Measurements from ENCODE around the gene TM4SF5.

Gene TM4SF5

DNA sequence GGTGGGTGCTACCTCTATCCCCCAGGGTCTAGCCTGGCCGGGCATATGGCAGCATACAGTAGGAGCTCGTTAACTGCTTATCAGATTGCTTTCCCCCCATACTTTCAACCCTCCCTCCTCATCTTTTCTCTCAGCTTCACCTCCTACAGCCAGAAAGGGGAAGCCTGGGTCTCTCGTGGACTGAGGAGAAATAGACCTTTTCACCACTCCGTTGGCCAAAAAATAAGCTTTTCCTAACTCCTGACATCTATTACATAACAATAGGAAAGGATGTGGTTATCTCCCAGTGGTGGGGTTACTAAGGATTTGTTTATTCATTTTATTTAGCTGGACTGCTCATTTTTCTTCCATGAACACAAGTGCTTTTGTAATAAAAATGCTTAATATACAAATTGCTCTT lies 23.0 kb upstream of the TM4SF5 start:
- H3K27ac ChIP-seq: peak overlapping the region in 1 of 2 donors; percentile 44
- H3K4me3 ChIP-seq: no peak overlapping the region
- no peak for DNase-seq (ENCODE audit: low spot score)
- TF ChIP-seq, protein P1, sequence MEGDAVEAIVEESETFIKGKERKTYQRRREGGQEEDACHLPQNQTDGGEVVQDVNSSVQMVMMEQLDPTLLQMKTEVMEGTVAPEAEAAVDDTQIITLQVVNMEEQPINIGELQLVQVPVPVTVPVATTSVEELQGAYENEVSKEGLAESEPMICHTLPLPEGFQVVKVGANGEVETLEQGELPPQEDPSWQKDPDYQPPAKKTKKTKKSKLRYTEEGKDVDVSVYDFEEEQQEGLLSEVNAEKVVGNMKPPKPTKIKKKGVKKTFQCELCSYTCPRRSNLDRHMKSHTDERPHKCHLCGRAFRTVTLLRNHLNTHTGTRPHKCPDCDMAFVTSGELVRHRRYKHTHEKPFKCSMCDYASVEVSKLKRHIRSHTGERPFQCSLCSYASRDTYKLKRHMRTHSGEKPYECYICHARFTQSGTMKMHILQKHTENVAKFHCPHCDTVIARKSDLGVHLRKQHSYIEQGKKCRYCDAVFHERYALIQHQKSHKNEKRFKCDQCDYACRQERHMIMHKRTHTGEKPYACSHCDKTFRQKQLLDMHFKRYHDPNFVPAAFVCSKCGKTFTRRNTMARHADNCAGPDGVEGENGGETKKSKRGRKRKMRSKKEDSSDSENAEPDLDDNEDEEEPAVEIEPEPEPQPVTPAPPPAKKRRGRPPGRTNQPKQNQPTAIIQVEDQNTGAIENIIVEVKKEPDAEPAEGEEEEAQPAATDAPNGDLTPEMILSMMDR (IDR thresholded peaks at IDR 0.05): no peak

DNA sequence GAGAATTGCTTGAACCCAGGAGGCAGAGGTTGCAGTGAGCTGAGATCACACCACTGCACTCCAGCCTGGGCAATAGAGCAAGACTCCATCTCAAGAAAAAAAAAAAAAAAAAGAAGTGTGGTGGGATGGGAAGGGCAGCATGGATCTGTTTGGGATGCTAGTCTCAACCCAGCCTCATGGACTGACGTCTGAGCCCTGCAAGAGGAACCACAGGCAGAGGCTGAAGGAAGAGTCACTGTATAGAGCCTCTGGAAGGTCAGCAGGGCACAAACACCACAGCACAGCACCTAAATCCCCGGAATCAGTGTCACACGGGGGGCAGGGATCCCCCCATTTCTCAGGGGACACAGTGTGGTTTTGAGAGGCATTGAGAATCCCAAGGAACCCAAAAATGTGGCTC lies 21.1 kb upstream of the TM4SF5 start:
- TF ChIP-seq, protein P1 (IDR thresholded peaks at IDR 0.05): no peak
- no peak for DNase-seq (ENCODE audit: low spot score)
- Histone ChIP-seq H3K27ac (no peak overlapping the region), H3K4me3 (no peak overlapping the region)

DNA sequence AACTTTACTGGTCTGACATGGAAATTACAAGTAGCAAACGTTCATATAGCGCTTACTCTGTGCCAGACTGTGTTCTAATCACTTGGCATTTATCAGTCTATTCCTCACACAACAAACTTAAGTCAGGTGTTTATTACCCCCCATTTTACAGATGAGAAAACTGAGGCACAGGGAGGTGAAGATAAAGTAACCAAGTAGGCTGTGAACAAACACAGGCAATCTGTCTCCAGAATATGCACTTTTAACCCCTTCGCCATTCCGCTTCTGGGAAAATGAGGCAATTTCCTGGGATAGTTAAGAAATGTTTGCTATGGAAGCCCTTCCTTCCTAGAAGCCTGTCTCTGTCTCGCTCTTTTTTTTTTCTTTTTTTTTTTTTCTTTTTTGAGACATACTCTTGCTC lies 19.8 kb upstream of the TM4SF5 start:
- DNase-seq (ENCODE audit: low spot score): no peak
- TF ChIP-seq, protein P1 (IDR thresholded peaks at IDR 0.05): no peak
- Histone ChIP-seq H3K4me3 (no peak overlapping the region), H3K27ac (no peak overlapping the region)

DNA sequence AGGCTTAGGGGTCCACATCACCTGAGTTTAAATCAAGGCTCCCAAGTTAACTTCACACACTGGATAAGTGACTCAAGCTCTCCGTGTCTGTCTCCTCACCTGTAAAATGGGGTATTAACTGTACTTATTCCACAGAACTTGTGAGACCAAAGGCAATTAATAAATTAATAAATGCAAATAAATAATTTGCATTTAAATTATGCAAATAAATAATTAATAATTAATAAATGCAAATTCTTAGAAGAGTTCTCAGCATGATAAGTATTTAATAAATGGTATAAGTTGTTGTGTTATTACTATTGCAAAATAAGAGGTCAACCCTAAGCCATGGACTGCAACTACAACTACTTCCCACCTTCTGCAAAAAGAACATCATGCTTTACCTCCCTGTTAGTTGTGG lies 18.3 kb upstream of the TM4SF5 start:
- Histone ChIP-seq H3K27ac (no peak overlapping the region), H3K4me3 (no peak overlapping the region)
- TF ChIP-seq, protein P1 (IDR thresholded peaks at IDR 0.05): no peak
- DNase-seq (ENCODE audit: low spot score): no peak

DNA sequence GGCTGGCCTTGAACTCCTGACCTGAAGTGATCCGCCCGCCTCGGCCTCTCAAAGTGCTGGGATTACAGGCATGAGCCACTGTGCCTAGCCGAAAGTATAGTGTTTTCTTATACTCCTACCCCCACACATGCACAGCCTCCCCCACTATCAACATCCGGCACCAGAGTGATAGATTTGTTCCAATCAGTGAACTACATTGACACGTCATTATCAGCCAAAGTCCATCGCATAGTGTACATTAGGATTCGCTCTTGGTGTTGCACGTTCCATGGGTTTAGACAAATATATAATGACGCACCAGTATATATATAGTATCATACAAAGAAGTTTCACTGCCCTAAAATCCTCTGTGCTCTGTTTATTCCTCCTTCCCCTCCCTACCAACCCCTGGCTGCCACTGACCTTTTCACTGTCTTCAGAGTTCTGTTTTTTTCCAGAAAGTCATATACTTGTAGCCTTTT lies 11.9 kb upstream of the TM4SF5 start:
- TF ChIP-seq, protein P1 (IDR thresholded peaks at IDR 0.05): no peak
- DNase-seq (ENCODE audit: low spot score): no peak
- no peak overlapping the region for H3K27ac ChIP-seq

DNA sequence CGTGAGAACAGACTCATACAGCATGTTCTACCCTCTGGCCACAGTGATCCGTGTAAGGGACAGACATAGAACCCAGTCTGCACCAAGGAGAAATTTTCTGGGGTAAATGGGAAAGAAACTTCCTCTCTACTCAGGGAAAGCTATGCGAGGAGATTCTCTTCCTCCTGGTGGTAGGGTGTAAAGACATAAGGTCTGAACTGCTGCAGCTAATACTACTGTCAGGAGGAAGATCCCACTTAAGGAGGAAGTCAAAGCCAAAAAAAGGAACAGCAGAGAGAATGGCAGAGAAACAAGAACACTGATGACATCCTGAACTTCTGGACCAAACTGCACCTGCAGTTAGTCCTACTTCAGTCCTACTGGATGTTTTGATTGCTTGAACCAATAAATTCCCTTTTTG lies 7.1 kb upstream of the TM4SF5 start:
- TF ChIP-seq, protein P1 (IDR thresholded peaks at IDR 0.05): no peak
- Histone ChIP-seq H3K4me3 (no peak overlapping the region), H3K27ac (peak overlapping the region in 1 of 2 donors; percentile 73)
- DNase-seq (ENCODE audit: low spot score): no peak

More for the DNA sequence above, 11.9 kb upstream of the TM4SF5 start:
- no peak overlapping the region for H3K4me3 ChIP-seq

DNA sequence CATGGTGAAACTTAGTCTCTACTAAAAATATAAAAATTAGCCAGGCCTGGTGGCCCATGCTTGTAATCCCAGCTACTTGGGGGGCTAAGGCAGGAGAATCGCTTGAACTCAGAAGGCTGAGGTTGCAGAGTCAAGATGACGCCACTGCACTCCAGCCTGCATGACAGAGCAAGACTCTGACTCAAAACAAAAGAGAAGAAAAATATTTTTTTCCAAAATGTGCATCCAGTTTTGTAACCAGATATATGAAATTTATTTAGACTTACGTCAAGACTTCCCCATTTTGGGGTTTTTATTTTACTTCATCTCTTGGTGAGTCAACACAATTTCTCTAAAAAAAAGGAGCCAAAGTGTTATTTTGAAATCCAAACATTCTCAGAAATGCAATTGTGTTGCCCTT lies 5.5 kb upstream of the TM4SF5 start:
- DNase-seq (ENCODE audit: low spot score): no peak
- TF ChIP-seq, protein P1 (IDR thresholded peaks at IDR 0.05): no peak
- H3K4me3 ChIP-seq: no peak overlapping the region
- peak overlapping the region in 1 of 2 donors; percentile 70 for H3K27ac ChIP-seq

Measured in coronary artery (tissue), 2 donors.